Pons (tissue), 1 donor: ENCODE results near the gene SCN4A.

ENCODE experiments used
- DNase-seq: peaks from one replicate; pipeline ENCODE4 v3.0.0-alpha.2; 2016; ENCODE audit warnings: low spot score

SCN4A gene

GRCh38 chr17:64001763-64002529 is 29.2 kb upstream of the SCN4A start:
- DNase-seq, result no peak

- DNase-seq, result no peak
Observed at GRCh38 chr17:64001091-64001579, 28.4 kb upstream of the SCN4A start.

- DNase-seq, result no peak
Observed at GRCh38 chr17:63999680-64000531, 27.2 kb upstream of the SCN4A start.

- DNase-seq, result no peak
Observed at GRCh38 chr17:63998721-63999679, 26.3 kb upstream of the SCN4A start.

GRCh38 chr17:63998050-63998720 is 25.5 kb upstream of the SCN4A start, which contains the start of gene PRR29:
TSS of gene PRR29 (plus strand) at chr17:63998351. CDS start at chr17:63998365, 14 bp downstream.
- peak; percentile 29 for DNase-seq

GRCh38 chr17:63997341-63998048 is 24.8 kb upstream of the SCN4A start:
- DNase-seq, result no peak

GRCh38 chr17:63996430-63997182 is 23.9 kb upstream of the SCN4A start:
- no peak for DNase-seq

- no peak for DNase-seq
Observed at GRCh38 chr17:63995626-63996025, 22.9 kb upstream of the SCN4A start.

- DNase-seq, result no peak
Observed at GRCh38 chr17:63993368-63993985, 20.8 kb upstream of the SCN4A start.

- no peak for DNase-seq
Observed at GRCh38 chr17:63991611-63992010, 18.9 kb upstream of the SCN4A start.

- no peak for DNase-seq
Observed at GRCh38 chr17:63989622-63990345, 17.1 kb upstream of the SCN4A start.

- DNase-seq, result no peak
Observed at GRCh38 chr17:63988741-63989621, 16.3 kb upstream of the SCN4A start.

GRCh38 chr17:63988127-63988478 is 15.4 kb upstream of the SCN4A start:
- DNase-seq, result no peak

GRCh38 chr17:63987221-63988126 is 14.8 kb upstream of the SCN4A start:
- DNase-seq, result no peak

GRCh38 chr17:63986821-63987220 is 14.1 kb upstream of the SCN4A start:
- no peak for DNase-seq

- DNase-seq, result no peak
Observed at GRCh38 chr17:63985387-63986140, 12.8 kb upstream of the SCN4A start.
